Dermis microvascular lymphatic vessel endothelial cell (primary cell): ENCODE measurements around the gene SLC47A2. TPM values are rescaled to one million over a fixed set of nuclear protein-coding genes. Genes with fewer than 3 reads are reported as not detected.
"Not testable (repeated sequence)": the region's sequence is repeated elsewhere in the genome, so short reads cannot be mapped to it uniquely, and the experiment has no call there.

ENCODE experiments used
- DNase-seq, 2 donors: peaks; one replicate each; pipeline versions ENCODE4 v3.0.0 to v3.0.0-alpha.2; 2010; ENCODE audit warnings: low read depth in 2 of 2
- total RNA-seq: library from RNA; depleted of rRNA; stranded (reverse); fragments of >200 nt; gene quantifications from 2 replicates; pipeline ENCODE4 v1.2.1, GENCODE V29; 2014

The SLC47A2 gene, protein sequence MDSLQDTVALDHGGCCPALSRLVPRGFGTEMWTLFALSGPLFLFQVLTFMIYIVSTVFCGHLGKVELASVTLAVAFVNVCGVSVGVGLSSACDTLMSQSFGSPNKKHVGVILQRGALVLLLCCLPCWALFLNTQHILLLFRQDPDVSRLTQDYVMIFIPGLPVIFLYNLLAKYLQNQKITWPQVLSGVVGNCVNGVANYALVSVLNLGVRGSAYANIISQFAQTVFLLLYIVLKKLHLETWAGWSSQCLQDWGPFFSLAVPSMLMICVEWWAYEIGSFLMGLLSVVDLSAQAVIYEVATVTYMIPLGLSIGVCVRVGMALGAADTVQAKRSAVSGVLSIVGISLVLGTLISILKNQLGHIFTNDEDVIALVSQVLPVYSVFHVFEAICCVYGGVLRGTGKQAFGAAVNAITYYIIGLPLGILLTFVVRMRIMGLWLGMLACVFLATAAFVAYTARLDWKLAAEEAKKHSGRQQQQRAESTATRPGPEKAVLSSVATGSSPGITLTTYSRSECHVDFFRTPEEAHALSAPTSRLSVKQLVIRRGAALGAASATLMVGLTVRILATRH
- not detected in 2 replicates for total RNA-seq

GRCh38 chr17:19716108-19717030, at the start of gene SLC47A2:
Gene SLC47A2 (minus strand): TSS chr17:19716584. CDS start chr17:19716555, 29 bp downstream.
- no peak for DNase-seq

- DNase-seq, result no peak
Measured at GRCh38 chr17:19766016-19766415, 49.6 kb upstream of the SLC47A2 start.

GRCh38 chr17:19763991-19764390, 47.6 kb upstream of the SLC47A2 start:
- DNase-seq, result not testable (repeated sequence)

DNA sequence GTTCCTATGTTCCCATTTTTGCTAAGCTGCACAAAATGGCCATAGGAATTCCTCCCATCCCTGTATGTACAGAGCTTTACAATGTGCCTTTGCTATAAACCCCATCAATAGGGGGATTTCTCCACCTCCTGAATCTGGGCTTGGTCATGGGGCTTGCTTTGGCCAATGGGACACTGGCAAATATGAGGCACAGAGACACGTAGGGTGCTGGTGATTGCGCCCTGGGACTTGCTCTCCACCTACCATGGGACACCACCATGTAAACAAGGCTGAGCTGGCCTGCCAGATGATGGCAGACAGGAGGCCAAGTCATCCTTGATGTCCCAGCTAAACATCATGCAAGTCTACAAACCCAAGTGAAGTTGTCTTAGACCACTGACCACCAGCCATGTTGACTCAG, 47.0 kb upstream of the SLC47A2 start:
- DNase-seq, result no peak

DNA sequence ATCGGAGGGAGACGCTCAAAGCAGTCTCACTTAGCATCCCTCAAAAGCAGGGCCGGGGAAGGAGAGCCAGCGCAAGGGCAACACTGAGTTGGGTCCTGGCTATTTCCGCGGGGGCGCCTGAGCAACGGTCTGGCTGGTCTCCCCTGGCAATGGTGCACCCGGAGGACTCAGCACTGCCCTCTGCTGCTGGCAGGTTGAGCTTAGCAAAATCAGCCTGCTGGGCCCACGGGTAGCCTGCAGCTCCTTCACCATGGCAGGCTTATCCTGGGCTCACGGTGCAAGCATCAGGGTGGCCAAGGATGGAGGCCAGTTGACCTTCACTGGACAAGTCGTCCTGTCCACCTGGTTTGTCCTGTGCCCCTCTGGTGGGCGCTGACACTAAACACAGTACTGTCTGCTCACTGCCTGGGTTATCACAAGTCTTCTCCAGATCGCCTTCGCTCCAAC, 46.2 kb upstream of the SLC47A2 start:
- peak; percentile 54 to 73 for DNase-seq

DNA sequence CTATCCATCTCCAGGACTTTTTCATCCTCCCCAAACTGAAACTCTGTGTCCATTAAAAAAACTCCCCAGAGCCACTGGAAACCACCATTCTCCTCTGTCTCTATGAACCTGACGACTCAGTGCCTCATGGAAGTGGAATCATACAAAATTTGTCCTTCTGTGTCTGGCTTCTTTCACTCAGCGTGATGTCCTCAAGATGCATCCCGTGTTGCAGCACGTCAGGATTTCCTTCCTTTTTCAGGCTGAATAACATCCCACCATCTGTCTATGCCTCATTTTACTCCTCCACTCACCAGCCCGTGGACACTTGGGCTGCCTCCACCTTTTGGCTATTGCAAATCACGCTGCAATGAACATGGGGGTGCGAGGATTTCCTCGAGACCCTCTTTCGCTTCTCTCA, 44.4 kb upstream of the SLC47A2 start:
- DNase-seq, result no peak

DNA sequence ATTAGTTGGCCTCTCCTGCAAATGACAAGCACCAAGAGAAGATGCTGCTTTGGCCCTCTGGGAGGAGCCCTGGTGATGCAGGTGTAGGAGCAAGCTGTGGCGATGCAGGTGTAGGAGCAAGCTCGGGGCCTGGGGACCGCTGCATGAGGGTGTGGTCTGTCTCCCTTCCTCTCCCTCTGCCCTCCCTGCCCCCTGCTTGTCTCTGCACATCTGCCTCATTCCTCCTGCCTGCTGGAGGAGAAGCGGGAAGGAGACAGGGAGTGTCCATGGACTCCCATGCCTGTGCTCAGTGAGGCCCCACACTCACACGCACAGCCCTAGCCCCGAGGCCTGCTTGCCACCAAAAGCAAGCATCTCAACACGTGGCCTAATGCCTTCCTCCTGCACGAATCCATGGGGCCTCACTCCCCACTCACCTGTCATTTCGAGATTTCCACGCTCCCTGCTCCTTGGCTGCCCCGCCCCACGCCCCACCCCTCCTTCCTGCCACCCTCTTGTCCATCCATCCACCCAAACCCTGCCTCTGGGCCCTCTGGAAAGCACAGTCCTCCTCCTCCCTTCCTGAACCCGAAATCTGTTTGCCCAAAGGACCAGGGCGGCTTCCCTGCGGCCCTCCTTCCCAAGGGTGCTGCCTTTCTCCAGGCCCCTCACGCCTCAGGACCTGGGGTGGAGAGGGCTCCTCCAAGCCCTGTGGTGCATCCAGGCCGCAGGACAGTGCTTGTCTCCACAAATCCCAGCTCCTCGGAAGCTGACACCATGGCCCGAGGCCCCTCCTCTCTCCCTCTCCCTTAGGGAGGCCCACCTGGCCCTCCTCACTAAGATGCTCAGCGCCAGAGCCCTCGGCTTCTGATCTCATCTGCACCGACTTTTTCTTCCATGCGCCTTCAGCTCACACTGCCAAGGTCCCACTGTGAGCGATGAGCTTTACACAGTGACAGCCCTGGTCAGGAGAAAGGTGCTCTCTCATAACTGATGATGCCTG, 43.5 kb upstream of the SLC47A2 start:
- no peak for DNase-seq

GRCh38 chr17:19757536-19758180, 41.3 kb upstream of the SLC47A2 start:
- no peak for DNase-seq

DNA sequence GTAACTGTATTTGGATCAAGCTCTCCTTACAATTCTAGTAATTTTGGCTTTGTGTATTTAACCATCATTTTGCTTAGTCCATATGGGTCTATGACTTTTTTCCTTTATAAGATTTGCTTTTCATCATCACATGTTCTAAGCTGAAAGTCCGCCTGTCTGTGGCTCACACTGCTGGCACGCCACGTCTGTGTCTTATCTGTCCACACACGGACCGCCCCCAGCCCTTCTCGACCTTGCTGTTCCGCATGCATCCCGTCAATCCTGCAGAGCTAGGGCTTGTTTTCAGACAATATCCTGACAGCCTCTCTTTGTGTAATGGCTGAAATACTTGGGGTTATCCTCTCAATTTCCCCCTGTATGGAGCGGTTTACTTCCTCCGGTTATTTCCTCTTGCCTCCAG, 40.2 kb upstream of the SLC47A2 start:
- DNase-seq, result peak in 1 of 2 donors; percentile 40

DNA sequence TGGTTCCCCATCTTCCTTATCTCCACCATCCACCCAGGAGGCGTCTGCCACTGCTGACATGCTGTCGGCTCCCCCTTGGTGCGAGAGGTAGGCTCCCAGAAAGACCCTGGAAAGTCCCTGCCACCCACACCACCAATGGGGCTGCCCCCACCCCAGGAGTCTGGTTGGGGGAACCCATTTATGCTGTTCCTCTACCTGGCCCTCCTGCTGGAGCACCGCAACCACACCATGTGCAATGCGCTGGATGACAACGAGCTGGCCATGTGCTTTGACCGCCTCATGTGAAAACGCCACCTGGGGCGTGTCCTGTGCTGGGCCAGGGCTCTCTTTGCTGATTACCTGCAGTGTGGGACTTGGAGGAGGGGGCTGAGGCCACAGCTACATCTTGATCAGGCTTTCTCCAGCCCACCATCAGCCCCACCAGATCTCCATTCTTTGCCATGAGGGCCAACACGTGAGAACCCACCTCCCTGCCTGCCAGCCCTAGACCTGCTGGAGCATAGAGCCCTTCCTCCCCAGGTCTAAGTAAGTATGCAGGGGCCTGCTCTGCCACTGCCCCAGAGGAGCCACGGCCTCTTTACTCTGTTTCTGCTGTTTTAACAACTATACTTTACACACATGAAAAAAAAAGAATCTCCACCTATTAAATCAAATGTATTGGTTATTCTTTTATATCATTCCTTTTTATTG, 39.6 kb upstream of the SLC47A2 start:
- no peak for DNase-seq

DNA sequence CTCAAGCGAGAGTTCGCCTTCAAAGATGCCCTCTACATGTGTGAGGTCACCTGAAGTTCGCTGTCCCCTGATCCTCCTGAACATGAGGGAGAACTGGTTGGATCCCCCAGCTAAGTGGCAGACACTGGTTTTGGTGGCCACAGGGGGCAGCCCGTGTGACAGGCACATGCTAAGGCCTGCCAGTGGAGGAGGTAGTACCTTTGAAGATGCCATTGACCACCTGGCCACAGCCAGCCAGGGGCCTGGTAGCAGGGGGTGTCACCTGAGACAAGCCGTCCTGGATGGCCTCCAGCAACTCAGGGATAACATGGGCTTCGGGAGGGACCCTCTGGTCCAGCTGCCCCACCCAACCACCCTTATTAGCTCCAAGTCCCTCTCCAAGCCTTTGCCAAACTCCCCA, 39.0 kb upstream of the SLC47A2 start:
- DNase-seq, result no peak

DNA sequence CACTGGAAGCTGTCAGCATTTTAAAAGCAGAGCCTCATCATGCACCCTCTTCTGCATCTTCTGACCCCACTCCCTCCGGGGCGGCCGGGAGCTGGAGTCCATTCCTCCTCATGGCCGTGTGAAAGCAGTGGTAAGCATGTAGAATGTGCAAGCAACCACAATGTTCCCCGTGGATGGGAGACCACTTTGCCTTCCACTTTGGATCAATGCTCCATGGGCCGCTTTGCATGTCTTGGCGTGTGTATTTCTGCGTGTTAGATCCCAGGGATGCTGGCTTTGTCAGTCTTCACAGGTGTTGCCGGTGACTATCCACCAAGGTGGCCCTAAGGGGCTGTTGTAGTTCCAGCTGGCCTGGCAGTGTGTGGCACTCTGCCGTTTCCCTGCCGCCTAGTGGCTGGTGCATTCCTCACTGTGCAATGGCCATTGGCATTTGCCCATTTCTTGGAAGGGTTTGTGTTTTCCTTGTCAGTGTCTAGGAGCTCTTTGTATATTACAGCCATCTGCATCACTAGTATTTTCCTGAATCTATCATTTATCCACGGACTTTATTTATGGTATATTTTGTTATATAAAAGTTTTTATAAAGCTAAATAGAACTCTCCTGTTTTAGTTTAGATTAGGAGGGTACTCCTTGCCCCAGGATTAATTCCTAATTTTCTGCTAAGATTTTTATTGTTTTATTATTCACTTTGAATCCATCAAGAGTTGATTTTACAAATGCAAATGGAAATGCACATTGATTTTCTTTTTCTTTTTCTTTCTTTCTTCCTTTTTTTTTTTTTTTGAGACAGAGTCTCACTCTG, 37.5 kb upstream of the SLC47A2 start:
- no peak for DNase-seq

DNA sequence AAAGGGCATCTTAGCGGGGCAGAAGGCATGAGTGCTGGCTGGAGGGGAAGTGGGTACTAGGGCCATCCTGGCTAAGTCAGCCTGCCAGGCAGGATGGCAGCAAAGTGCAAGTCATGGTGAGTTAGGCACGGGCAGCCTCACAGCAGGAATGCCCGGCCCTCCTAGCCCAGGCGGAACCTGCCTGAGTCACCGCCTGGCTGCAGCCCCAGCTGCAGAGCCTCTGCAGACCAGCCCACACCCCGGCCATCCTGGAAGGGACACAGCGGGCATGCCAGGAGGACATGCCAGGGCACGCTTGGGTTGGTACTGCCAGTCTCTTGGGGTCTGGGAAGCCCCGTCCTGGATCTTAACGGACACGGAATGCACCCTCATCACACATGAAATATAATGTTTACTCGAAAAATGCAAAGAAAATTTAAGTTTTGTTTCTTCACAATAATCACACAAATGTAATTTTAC, 36.7 kb upstream of the SLC47A2 start:
- peak; percentile 67 to 89 for DNase-seq

DNA sequence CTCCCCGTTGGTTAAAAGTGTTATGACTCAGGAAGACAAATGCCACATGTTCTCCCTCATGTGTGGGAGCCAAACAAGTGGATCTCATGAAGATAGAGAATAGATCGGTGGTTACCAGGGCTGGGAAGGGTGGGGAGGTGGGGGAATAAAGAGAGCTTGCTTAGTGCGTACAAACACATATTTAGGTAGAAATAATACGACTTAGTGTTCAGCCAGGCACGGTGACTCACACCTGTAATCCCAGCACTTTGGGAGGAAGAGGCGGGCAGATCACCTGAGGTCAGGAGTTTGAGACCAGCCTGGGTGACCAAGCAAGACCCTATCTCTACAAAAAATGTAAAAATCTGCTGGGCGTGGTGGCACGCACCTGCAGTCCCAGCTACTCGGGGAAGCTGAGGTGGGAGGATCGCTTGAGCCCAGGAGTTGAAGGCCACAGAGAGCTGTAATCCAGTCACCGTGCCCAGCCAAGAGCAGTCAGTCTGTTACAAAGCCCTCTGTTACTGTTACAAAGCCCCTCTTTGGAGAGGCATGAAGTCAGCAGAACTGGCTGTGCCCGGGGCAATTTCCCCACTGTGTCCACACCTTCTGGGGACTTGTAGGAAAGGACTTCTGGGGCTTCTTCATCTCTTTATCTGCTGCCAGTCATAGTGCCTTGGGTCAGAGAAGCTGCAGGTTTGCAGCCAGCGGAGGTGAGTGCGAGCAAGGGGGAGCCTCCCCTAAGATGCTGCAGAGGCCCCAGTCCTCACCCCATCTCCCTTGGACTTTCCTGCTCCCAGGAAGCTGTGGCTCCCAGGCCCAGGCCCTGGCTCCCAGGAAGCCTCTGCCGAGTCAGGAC, 36.0 kb upstream of the SLC47A2 start:
- no peak for DNase-seq

DNA sequence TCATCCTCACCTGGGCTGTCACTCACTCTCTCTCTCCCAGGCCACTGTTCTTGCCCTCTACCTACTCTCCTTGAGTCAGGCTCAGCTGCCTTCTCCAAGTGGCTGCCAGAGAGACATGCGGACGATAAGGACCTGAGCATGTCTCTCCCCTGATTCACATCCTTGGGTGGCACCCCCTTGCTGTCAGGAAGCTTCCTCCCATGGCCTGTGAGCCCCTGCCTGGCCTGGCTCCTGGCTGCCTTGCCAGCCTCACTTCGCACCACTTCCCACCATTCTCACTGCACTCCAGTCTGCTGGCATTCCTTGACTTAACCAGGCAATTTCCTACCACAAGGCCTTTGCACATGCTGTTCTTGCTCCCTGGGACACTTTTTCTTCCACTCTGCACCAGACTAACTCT, 34.5 kb upstream of the SLC47A2 start:
- no peak for DNase-seq

- DNase-seq, result no peak
Measured at GRCh38 chr17:19750020-19750572, 33.7 kb upstream of the SLC47A2 start.

DNA sequence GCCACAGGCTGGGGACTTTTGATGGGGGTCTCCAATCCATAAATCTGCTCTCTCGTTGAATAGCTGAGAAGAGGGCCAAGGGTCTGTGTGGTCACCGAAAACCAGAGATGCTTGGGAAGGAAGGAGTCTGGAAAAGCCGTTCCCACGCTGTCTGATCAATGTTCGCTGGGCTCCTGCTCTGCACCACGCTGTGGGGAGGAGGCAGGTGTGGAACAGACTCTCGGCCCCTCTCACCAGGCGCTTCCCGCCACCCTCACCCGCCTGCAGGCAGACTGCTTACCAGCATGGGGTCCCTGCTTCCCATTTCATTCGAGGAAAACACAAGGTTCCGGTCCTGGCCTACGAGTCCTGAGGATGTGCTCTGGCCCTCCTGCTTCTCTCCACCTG, 32.4 kb upstream of the SLC47A2 start:
- DNase-seq, result no peak
